Ovary (tissue), 3 donors: ENCODE data around the gene KCNIP3.

Experiments
- CTCF ChIP-seq, 3 donors: fragments of 450-650 bp in 2 of 3; fragments of 200-600 bp in 1 of 3; IDR thresholded peaks; one replicate each; pipeline versions ENCODE4 v1.5.1 to v1.8.0; 2016 to 2022; ENCODE audit warnings: antibody characterized with exemption in 3 of 3, mild to moderate bottlenecking in 1 of 3
- POLR2A ChIP-seq: fragments of 450-650 bp; IDR thresholded peaks from one replicate; pipeline ENCODE4 v1.6.1; 2017; ENCODE audit warnings: antibody characterized with exemption, mild to moderate bottlenecking, moderate library complexity
- donor health status: DM: no; HTN: no; CAD: no.

- TF ChIP-seq CTCF (IDR thresholded peaks at IDR 0.05) (no peak), POLR2A (no peak)
Observed at GRCh38 chr2:95307036-95307435, 9.9 kb downstream of the KCNIP3 start.
